ENCODE results near the gene CHPF.

The CHPF gene

GRCh38 chr2:219581346-219581745 is 37.7 kb upstream of the CHPF start:
- H2BK120ac ChIP-seq (ENCODE audit: low read depth, low read length), result no peak overlapping the region
- no peak overlapping the region for H2AFZ ChIP-seq (ENCODE audit: low read length)
- no peak overlapping the region for H3K23ac ChIP-seq (ENCODE audit: low read depth, low read length, poor library complexity)
- H3K4me3 ChIP-seq (ENCODE audit: low read length in 2 of 2), result no peak overlapping the region
- no peaks in the 10 kb centered on the region for H3K36me3 ChIP-seq (replicated peaks in 1 of 2; ENCODE audit: control insufficient read depth in 2 of 2, insufficient read depth in 2 of 2, low read length in 2 of 2)
- no CpG with 5 or more reads among the region's 2 CpGs for WGBS, 2 donors (ENCODE audit: extremely low coverage in 2 of 2, insufficient read length in 2 of 2, insufficient replicate concordance in 1 of 2)
- no peak overlapping the region for H4K8ac ChIP-seq (ENCODE audit: low read depth, low read length)
- H2BK12ac ChIP-seq (ENCODE audit: low read length), result no peak overlapping the region
- H3K79me1 ChIP-seq (ENCODE audit: low read depth, low read length), result no peaks in the 10 kb centered on the region
- H3K4me1 ChIP-seq (ENCODE audit: control insufficient read depth in 2 of 2, insufficient read depth in 1 of 2, low read depth in 1 of 2, low read length in 2 of 2), result peaks cover 16 to 18% of the 10 kb centered on the region in 2 donors
- H3K27ac ChIP-seq (replicated peaks; ENCODE audit: low read length), result no peak overlapping the region
- H3K4ac ChIP-seq (ENCODE audit: low read length), result no peak overlapping the region
- H2BK5ac ChIP-seq (ENCODE audit: low read length), result no peak overlapping the region
- H3K4me2 ChIP-seq (ENCODE audit: insufficient read depth, low read length, poor library complexity, severe bottlenecking), result no peak overlapping the region
- no peak overlapping the region for H2AK5ac ChIP-seq (ENCODE audit: low read depth, low read length)
- H3K27me3 ChIP-seq (ENCODE audit: control insufficient read depth in 3 of 3, insufficient read depth in 3 of 3, low read depth in 1 of 3, low read length in 3 of 3), result peaks cover 0 to 30% (median 0%) of the 10 kb centered on the region in 3 experiments
- H3K14ac ChIP-seq (ENCODE audit: low read length), result no peak overlapping the region
- H2BK15ac ChIP-seq (ENCODE audit: low read length), result no peak overlapping the region
- H3K18ac ChIP-seq (ENCODE audit: low read length), result no peak overlapping the region
- DNase-seq (ENCODE audit: low spot score), result no peak
- no peak overlapping the region for H4K91ac ChIP-seq (ENCODE audit: low read depth, low read length, poor library complexity)
- H3K9ac ChIP-seq (ENCODE audit: low read depth, low read length, poor library complexity), result peak overlapping the region; percentile 33
- no peaks in the 10 kb centered on the region for H3K9me3 ChIP-seq (replicated peaks in 1 of 2; ENCODE audit: control insufficient read depth in 2 of 2, insufficient read depth in 1 of 2, low read depth in 1 of 2, low read length in 2 of 2)

- peaks cover 0 to 16% (median 0%) of the 10 kb centered on the region in 3 experiments for H3K27me3 ChIP-seq (ENCODE audit: control insufficient read depth in 3 of 3, insufficient read depth in 3 of 3, low read depth in 1 of 3, low read length in 3 of 3)
- H3K23ac ChIP-seq (ENCODE audit: low read depth, low read length, poor library complexity), result no peak overlapping the region
- H2AK5ac ChIP-seq (ENCODE audit: low read depth, low read length), result no peak overlapping the region
- H4K8ac ChIP-seq (ENCODE audit: low read depth, low read length), result no peak overlapping the region
- peak overlapping the region; percentile 23 for H2AFZ ChIP-seq (ENCODE audit: low read length)
- no peaks in the 10 kb centered on the region for H3K36me3 ChIP-seq (replicated peaks in 1 of 2; ENCODE audit: control insufficient read depth in 2 of 2, insufficient read depth in 2 of 2, low read length in 2 of 2)
- H2BK12ac ChIP-seq (ENCODE audit: low read length), result no peak overlapping the region
- WGBS, 2 donors (ENCODE audit: extremely low coverage in 2 of 2, insufficient read length in 2 of 2, insufficient replicate concordance in 1 of 2), result no CpG with 5 or more reads among the region's 8 CpGs
- H3K79me1 ChIP-seq (ENCODE audit: low read depth, low read length), result no peaks in the 10 kb centered on the region
- H3K4me2 ChIP-seq (ENCODE audit: insufficient read depth, low read length, poor library complexity, severe bottlenecking), result no peak overlapping the region
- no peak overlapping the region for H3K27ac ChIP-seq (replicated peaks; ENCODE audit: low read length)
- no peak overlapping the region for H3K4ac ChIP-seq (ENCODE audit: low read length)
- H3K4me1 ChIP-seq (ENCODE audit: control insufficient read depth in 2 of 2, insufficient read depth in 1 of 2, low read depth in 1 of 2, low read length in 2 of 2), result peaks cover 17 to 19% of the 10 kb centered on the region in 2 donors
- DNase-seq (ENCODE audit: low spot score), result no peak
- no peak overlapping the region for H4K91ac ChIP-seq (ENCODE audit: low read depth, low read length, poor library complexity)
- no peaks in the 10 kb centered on the region for H3K9me3 ChIP-seq (replicated peaks in 1 of 2; ENCODE audit: control insufficient read depth in 2 of 2, insufficient read depth in 1 of 2, low read depth in 1 of 2, low read length in 2 of 2)
- no peak overlapping the region for H2BK15ac ChIP-seq (ENCODE audit: low read length)
- no peak overlapping the region for H2BK5ac ChIP-seq (ENCODE audit: low read length)
- H2BK120ac ChIP-seq (ENCODE audit: low read depth, low read length), result no peak overlapping the region
- no peak overlapping the region for H3K4me3 ChIP-seq (ENCODE audit: low read length in 2 of 2)
- no peak overlapping the region for H3K14ac ChIP-seq (ENCODE audit: low read length)
- no peak overlapping the region for H3K18ac ChIP-seq (ENCODE audit: low read length)
- no peak overlapping the region for H3K9ac ChIP-seq (ENCODE audit: low read depth, low read length, poor library complexity)
Observed at GRCh38 chr2:219578811-219579613, 35.4 kb upstream of the CHPF start.

- WGBS, 2 donors (ENCODE audit: extremely low coverage in 2 of 2, insufficient read length in 2 of 2, insufficient replicate concordance in 1 of 2), result no CpG with 5 or more reads among the region's 15 CpGs
- Histone ChIP-seq H3K36me3 (replicated peaks in 1 of 2; ENCODE audit: control insufficient read depth in 2 of 2, insufficient read depth in 2 of 2, low read length in 2 of 2) (no peaks in the 10 kb centered on the region), H3K9ac (ENCODE audit: low read depth, low read length, poor library complexity) (no peak overlapping the region), H3K4me2 (ENCODE audit: insufficient read depth, low read length, poor library complexity, severe bottlenecking) (peak overlapping the region; percentile 69), H2AK5ac (ENCODE audit: low read depth, low read length) (no peak overlapping the region), H2AFZ (ENCODE audit: low read length) (peak overlapping the region; percentile 91), H4K91ac (ENCODE audit: low read depth, low read length, poor library complexity) (peak overlapping the region; percentile 14), H2BK5ac (ENCODE audit: low read length) (no peak overlapping the region), H3K79me1 (ENCODE audit: low read depth, low read length) (no peaks in the 10 kb centered on the region), H3K9me3 (replicated peaks in 1 of 2; ENCODE audit: control insufficient read depth in 2 of 2, insufficient read depth in 1 of 2, low read depth in 1 of 2, low read length in 2 of 2) (no peaks in the 10 kb centered on the region), H3K14ac (ENCODE audit: low read length) (no peak overlapping the region), H3K27me3 (ENCODE audit: control insufficient read depth in 3 of 3, insufficient read depth in 3 of 3, low read depth in 1 of 3, low read length in 3 of 3) (peaks cover 0 to 3% (median 0%) of the 10 kb centered on the region in 3 experiments), H2BK120ac (ENCODE audit: low read depth, low read length) (peak overlapping the region; percentile 10), H2BK15ac (ENCODE audit: low read length) (peak overlapping the region; percentile 2), H3K4me3 (ENCODE audit: low read length in 2 of 2) (peak overlapping the region in 1 of 2 donors; percentile 26), H3K4ac (ENCODE audit: low read length) (no peak overlapping the region), H3K18ac (ENCODE audit: low read length) (peak overlapping the region; percentile 76), H3K4me1 (ENCODE audit: control insufficient read depth in 2 of 2, insufficient read depth in 1 of 2, low read depth in 1 of 2, low read length in 2 of 2) (peaks cover 22 to 24% of the 10 kb centered on the region in 2 donors), H3K27ac (replicated peaks; ENCODE audit: low read length) (peak overlapping the region; percentile 39), H2BK12ac (ENCODE audit: low read length) (no peak overlapping the region), H3K23ac (ENCODE audit: low read depth, low read length, poor library complexity) (peak overlapping the region; percentile 6), H4K8ac (ENCODE audit: low read depth, low read length) (peak overlapping the region; percentile 84)
- no peak for DNase-seq (ENCODE audit: low spot score)
Observed at GRCh38 chr2:219576505-219577388, 33.1 kb upstream of the CHPF start.
